ENCODE measurements around the gene CAPZA1. TPM values are rescaled to one million over a fixed set of nuclear protein-coding genes. Genes with fewer than 3 reads are reported as not detected.

Gene CAPZA1
- total and polyA plus RNA-seq, 2 of the 8 experiments (the other 6 are each of a cell fraction or from before 2014, with no cell fraction given), result 48.9 to 107 TPM

- H3K23me2 ChIP-seq (ENCODE audit: low read depth, low read length), result no peaks in the 10 kb centered on the region
- no peak overlapping the region for H3K56ac ChIP-seq (replicated peaks; ENCODE audit: insufficient read length, low read depth, low read length)
- no peak overlapping the region for H2BK15ac ChIP-seq (ENCODE audit: low read length)
- H2BK20ac ChIP-seq (ENCODE audit: low read length), result no peak overlapping the region
- H3K27me3 ChIP-seq (replicated peaks in 1 of 4; ENCODE audit: control insufficient read depth in 3 of 4, extremely low read depth in 1 of 4, insufficient read depth in 3 of 4, low read length in 3 of 4), result peaks cover 0 to 2% (median under 1%) of the 10 kb centered on the region in 4 experiments; a peak in 2 of 7 replicates
- no peaks in the 10 kb centered on the region for H3K79me1 ChIP-seq (ENCODE audit: low read depth, low read length)
- DNase-seq (ENCODE audit: low read depth in 1 of 2, low spot score in 2 of 2) (no peak), FAIRE-seq (no peak)
- H3K36me3 ChIP-seq (ENCODE audit: control insufficient read depth in 2 of 4, insufficient read depth in 4 of 4, low read length in 3 of 4), result peaks cover 12 to 39% (median 28%) of the 10 kb centered on the region in 4 experiments
- no peak overlapping the region for H3K4ac ChIP-seq (replicated peaks; ENCODE audit: insufficient read length, low read depth, low read length)
- ChIA-PET POLR2A (ENCODE audit: partially characterized antibody) (interaction anchor here (0.6 to 6.8 kb wide), 9 partner anchors 11 to 379 kb away, joined by 3 to 76 read pairs (median 3); partner anchors contain the start of genes MOV10, PPM1J and ST7L), CTCF (ENCODE audit: partially characterized antibody) (interaction anchor here (0.8 to 9.8 kb wide), 7 partner anchors 11 to 328 kb away, joined by 3 to 63 read pairs (median 3); partner anchors contain the start of genes MOV10 and PPM1J)
- H2AFZ ChIP-seq (ENCODE audit: low read length), result no peak overlapping the region
- no peak overlapping the region for H4K8ac ChIP-seq (ENCODE audit: extremely low read depth, insufficient read depth, low read length)
- no peak overlapping the region for H3K18ac ChIP-seq (ENCODE audit: extremely low read depth, low read length)
- H2BK120ac ChIP-seq (replicated peaks; ENCODE audit: low read depth, low read length), result no peak overlapping the region
- H3K23ac ChIP-seq (ENCODE audit: insufficient read length), result no peak overlapping the region
- H3K4me2 ChIP-seq (ENCODE audit: insufficient read depth in 1 of 2, low read depth in 2 of 2, low read length in 2 of 2), result no peak overlapping the region
- no peak overlapping the region for H2BK5ac ChIP-seq (ENCODE audit: low read depth, low read length)
- H2AK5ac ChIP-seq (ENCODE audit: low read depth, low read length), result no peak overlapping the region
- no peaks in the 10 kb centered on the region for H3K9me3 ChIP-seq (ENCODE audit: insufficient read depth in 2 of 2, low read depth in 1 of 2, low read length in 1 of 2)
- 82% methylated on average over 16 of the region's 17 CpGs; no CpG with 5 or more reads in 1 of the 2 experiments for WGBS, 2 experiments (ENCODE audit: extremely low coverage in 1 of 2, insufficient coverage in 1 of 2, insufficient read length in 1 of 2, insufficient replicate concordance in 2 of 2, low coverage in 1 of 2, low lambda C conversion rate in 2 of 2, missing lambda C conversion rate in 1 of 2)
- H4K91ac ChIP-seq (replicated peaks; ENCODE audit: insufficient read length, low read length), result no peak overlapping the region
- H3K27ac ChIP-seq (ENCODE audit: low read depth, low read length), result no peak overlapping the region
- no peaks in the 10 kb centered on the region for H3K79me2 ChIP-seq (ENCODE audit: control insufficient read depth in 1 of 2, insufficient read depth in 2 of 2, low read length in 2 of 2)
- H3K14ac ChIP-seq (ENCODE audit: insufficient read length), result no peak overlapping the region
- no peak overlapping the region for H4K5ac ChIP-seq (ENCODE audit: insufficient read length, low read depth, low read length)
- H3K4me1 ChIP-seq (replicated peaks in 1 of 4; ENCODE audit: control insufficient read depth in 3 of 4, insufficient read depth in 4 of 4, low read length in 3 of 4), result peaks cover 5 to 34% (median 20%) of the 10 kb centered on the region in 4 experiments; a peak in 6 of 7 replicates
- H3K4me3 ChIP-seq (ENCODE audit: extremely low read depth in 1 of 4, insufficient read depth in 2 of 4, low read depth in 3 of 4, low read length in 4 of 4), result no peak overlapping the region
- TF ChIP-seq TBP (IDR thresholded peaks at IDR 0.05; ENCODE audit: low read depth, low read length) (no peak), SUZ12 (IDR thresholded peaks at IDR 0.05; ENCODE audit: low read length) (no peak), RFX5 (IDR thresholded peaks at IDR 0.05; ENCODE audit: borderline replicate concordance, low read depth, low read length) (no peak), HDAC6 (IDR thresholded peaks at IDR 0.05; ENCODE audit: low read depth, low read length) (no peak), KDM5A (IDR thresholded peaks at IDR 0.05; ENCODE audit: low read length) (no peak)
- H3K9ac ChIP-seq (replicated peaks in 1 of 4; ENCODE audit: extremely low read depth in 1 of 4, low read depth in 3 of 4, low read length in 3 of 4), result no peak overlapping the region
- no peak overlapping the region for H2BK12ac ChIP-seq (ENCODE audit: low read depth, low read length)
- peaks cover 12 to 30% of the 10 kb centered on the region in 2 experiments for H4K20me1 ChIP-seq (replicated peaks in 1 of 2; ENCODE audit: control insufficient read depth in 1 of 2, insufficient read depth in 2 of 2, low read length in 2 of 2)
These were observed 79.0 kb downstream of the CAPZA1 start for GRCh38 chr1:112698366-112699310.
